Measurements from ENCODE around the gene CALD1. TPM values are rescaled to one million over a fixed set of nuclear protein-coding genes. Genes with fewer than 3 reads are reported as not detected.

The CALD1 gene
- total RNA-seq, 2 donors from 2014 or later = 10.8 to 20.0 TPM

DNA sequence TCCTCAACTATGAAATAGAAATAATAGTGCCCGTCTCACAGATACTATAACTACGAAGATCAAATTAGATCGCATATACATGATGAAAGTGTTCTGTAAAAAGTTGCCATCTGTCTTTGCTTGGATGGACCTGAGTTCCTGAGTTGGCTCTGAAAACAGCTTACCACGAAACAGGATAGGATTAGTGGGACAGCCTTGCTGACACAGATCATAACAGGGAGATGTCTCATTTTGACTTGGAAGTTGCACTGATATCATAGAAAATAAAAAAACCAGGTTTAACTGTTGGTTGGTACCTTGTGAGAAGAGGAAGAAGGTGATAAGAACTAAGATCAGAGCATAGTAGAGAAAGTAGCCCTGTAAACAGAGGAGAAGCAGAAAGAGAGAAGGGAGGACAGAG is 127.6 kb downstream of the CALD1 start:
- Mint-ChIP-seq H3K27me3 (ENCODE audit: low read depth) (no peaks in the 10 kb centered on the region), H3K4me1 (ENCODE audit: low read depth) (peaks cover 26% of the 10 kb centered on the region), H3K9me3 (peaks cover 0 to 1% of the 10 kb centered on the region in 2 donors), H3K36me3 (ENCODE audit: insufficient read depth in 2 of 2) (no peaks in the 10 kb centered on the region), H3K4me3 (peak overlapping the region; percentile 12 to 25), H3K27ac (peak overlapping the region; percentile 11)
- DNase-seq = no peak
- peak; percentile 38 to 40 for ATAC-seq (replicated peaks in 1 of 2)

GRCh38 chr7:134907639-134908038 is 128.2 kb downstream of the CALD1 start:
- H3K9me3 Mint-ChIP-seq = peaks cover 0 to 1% of the 10 kb centered on the region in 2 donors
- H3K36me3 Mint-ChIP-seq (ENCODE audit: insufficient read depth in 2 of 2) = no peaks in the 10 kb centered on the region
- peak overlapping the region in 1 of 2 donors; percentile 25 for H3K4me3 Mint-ChIP-seq
- H3K27me3 Mint-ChIP-seq (ENCODE audit: low read depth) = no peaks in the 10 kb centered on the region
- ATAC-seq (replicated peaks in 1 of 2) (no peak), DNase-seq (no peak)
- peaks cover 26% of the 10 kb centered on the region for H3K4me1 Mint-ChIP-seq (ENCODE audit: low read depth)
- H3K27ac Mint-ChIP-seq = no peak overlapping the region

GRCh38 chr7:134908289-134908688 is 128.9 kb downstream of the CALD1 start:
- H3K4me1 Mint-ChIP-seq (ENCODE audit: low read depth) = peaks cover 26% of the 10 kb centered on the region
- no peaks in the 10 kb centered on the region for H3K27me3 Mint-ChIP-seq (ENCODE audit: low read depth)
- no peaks in the 10 kb centered on the region for H3K36me3 Mint-ChIP-seq (ENCODE audit: insufficient read depth in 2 of 2)
- peaks cover 0 to 1% of the 10 kb centered on the region in 2 donors for H3K9me3 Mint-ChIP-seq
- peak; percentile 96 to 99 for ATAC-seq (replicated peaks in 1 of 2)
- no peak overlapping the region for H3K4me3 Mint-ChIP-seq
- peak in 1 of 2 donors; percentile 11 for DNase-seq
- no peak overlapping the region for H3K27ac Mint-ChIP-seq

- peaks cover 0 to 1% of the 10 kb centered on the region in 2 donors for H3K9me3 Mint-ChIP-seq
- no peaks in the 10 kb centered on the region for H3K27me3 Mint-ChIP-seq (ENCODE audit: low read depth)
- ATAC-seq (replicated peaks in 1 of 2) = no peak
- H3K36me3 Mint-ChIP-seq (ENCODE audit: insufficient read depth in 2 of 2) = no peaks in the 10 kb centered on the region
- no peak for DNase-seq
- no peak overlapping the region for H3K27ac Mint-ChIP-seq
- no peak overlapping the region for H3K4me3 Mint-ChIP-seq
- H3K4me1 Mint-ChIP-seq (ENCODE audit: low read depth) = peaks cover 26% of the 10 kb centered on the region
Observed at GRCh38 chr7:134910214-134910890, 130.9 kb downstream of the CALD1 start.

- ATAC-seq (replicated peaks in 1 of 2) (no peak), DNase-seq (no peak)
- no peaks in the 10 kb centered on the region for H3K27me3 Mint-ChIP-seq (ENCODE audit: low read depth)
- H3K9me3 Mint-ChIP-seq = peaks cover 0 to 1% of the 10 kb centered on the region in 2 donors
- H3K4me3 Mint-ChIP-seq = no peak overlapping the region
- H3K36me3 Mint-ChIP-seq (ENCODE audit: insufficient read depth in 2 of 2) = no peaks in the 10 kb centered on the region
- H3K4me1 Mint-ChIP-seq (ENCODE audit: low read depth) = peaks cover 26% of the 10 kb centered on the region
- no peak overlapping the region for H3K27ac Mint-ChIP-seq
Observed at GRCh38 chr7:134910968-134911367, 131.5 kb downstream of the CALD1 start.

DNA sequence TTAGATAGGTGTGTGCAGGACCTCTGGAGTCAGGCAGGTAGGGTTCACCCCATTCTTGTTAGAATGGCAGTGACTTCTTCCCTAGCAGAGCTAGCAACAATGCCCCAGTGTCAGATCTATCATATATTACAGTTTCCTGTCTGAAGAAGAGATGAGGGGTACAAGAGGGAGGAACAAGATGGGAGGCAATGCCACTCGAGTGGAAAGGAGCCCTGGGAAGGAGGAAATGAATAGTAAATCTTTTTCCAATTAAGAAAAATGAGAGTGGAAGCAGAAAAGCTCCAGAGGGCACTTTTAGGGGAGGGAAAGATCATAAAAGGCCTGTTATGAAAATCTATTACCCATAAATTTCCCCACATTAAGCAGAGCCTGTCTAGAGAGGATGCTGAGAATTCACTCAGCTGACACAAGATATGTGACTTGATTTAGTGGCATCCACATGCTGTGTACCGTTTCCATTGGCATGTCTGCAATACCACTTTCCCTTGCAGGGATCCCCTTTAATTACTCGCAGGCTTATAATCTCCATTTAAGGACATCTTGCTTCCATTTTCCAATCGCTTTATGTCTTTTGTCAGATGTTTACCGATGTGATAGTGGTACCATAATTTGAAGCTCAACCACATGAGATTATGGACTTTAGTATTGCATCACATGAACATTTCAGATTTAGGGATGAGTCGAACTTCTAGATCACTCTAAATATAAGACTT is 136.9 kb downstream of the CALD1 start:
- no peak for ATAC-seq (replicated peaks in 1 of 2)
- Mint-ChIP-seq H3K27me3 (ENCODE audit: low read depth) (no peaks in the 10 kb centered on the region), H3K4me1 (ENCODE audit: low read depth) (peaks cover 28% of the 10 kb centered on the region)

GRCh38 chr7:134919240-134919641 is 139.8 kb downstream of the CALD1 start:
- no peaks in the 10 kb centered on the region for H3K36me3 Mint-ChIP-seq (ENCODE audit: insufficient read depth in 2 of 2)
- H3K27me3 Mint-ChIP-seq (ENCODE audit: low read depth) = no peaks in the 10 kb centered on the region
- no peak for DNase-seq
- H3K4me1 Mint-ChIP-seq (ENCODE audit: low read depth) = peaks cover 28% of the 10 kb centered on the region
- peak; percentile 84 to 88 for ATAC-seq (replicated peaks in 1 of 2)
- no peaks in the 10 kb centered on the region for H3K9me3 Mint-ChIP-seq
- H3K27ac Mint-ChIP-seq = no peak overlapping the region
- H3K4me3 Mint-ChIP-seq = peak overlapping the region in 1 of 2 donors; percentile 20

More for the DNA sequence above, 136.9 kb downstream of the CALD1 start:
- no peaks in the 10 kb centered on the region for H3K9me3 Mint-ChIP-seq
- no peak overlapping the region for H3K4me3 Mint-ChIP-seq
- no peak for DNase-seq
- no peak overlapping the region for H3K27ac Mint-ChIP-seq
- H3K36me3 Mint-ChIP-seq (ENCODE audit: insufficient read depth in 2 of 2) = no peaks in the 10 kb centered on the region

DNA sequence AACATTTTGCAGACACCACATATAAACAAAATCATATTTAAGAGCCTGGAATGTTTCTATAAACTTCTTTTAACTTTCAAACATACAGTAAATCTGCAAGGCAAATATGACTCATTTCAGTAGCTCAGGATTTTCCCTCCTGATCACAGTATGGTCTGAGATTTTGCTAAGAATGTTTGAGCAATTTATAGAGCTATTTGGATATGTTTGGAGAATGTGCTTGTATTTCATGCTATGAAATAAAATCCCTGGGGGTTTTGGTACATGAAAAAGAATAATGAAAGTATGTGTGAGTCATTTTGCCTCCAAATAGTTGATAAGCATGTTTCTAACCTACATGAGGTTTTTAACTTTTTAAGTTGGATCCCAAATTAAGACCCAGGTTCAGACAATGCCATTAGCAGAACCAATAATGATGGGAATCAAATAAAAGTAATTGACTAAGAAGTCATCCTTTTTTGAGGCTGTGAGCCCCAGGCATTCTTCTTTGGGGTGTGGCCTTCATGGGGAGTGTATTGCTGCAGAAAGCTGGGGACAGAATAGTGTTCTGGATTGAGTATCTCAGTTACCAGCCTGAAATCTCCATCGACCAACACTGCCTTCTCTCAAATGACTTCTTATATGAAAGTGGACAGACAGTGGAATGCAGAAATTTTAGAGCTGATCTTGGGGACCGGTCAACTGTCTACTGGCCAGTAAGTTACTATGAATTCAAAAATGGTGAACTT is 140.8 kb downstream of the CALD1 start:
- DNase-seq = no peak
- peaks cover 3 to 4% of the 10 kb centered on the region in 2 donors for H3K9me3 Mint-ChIP-seq
- H3K36me3 Mint-ChIP-seq (ENCODE audit: insufficient read depth in 2 of 2) = no peaks in the 10 kb centered on the region
- peak overlapping the region in 1 of 2 donors; percentile 20 for H3K4me3 Mint-ChIP-seq
- peaks cover 28% of the 10 kb centered on the region for H3K4me1 Mint-ChIP-seq (ENCODE audit: low read depth)
- H3K27ac Mint-ChIP-seq = peak overlapping the region; percentile 37
- H3K27me3 Mint-ChIP-seq (ENCODE audit: low read depth) = no peaks in the 10 kb centered on the region
- peak; percentile 79 to 84 for ATAC-seq (replicated peaks in 1 of 2)

DNA sequence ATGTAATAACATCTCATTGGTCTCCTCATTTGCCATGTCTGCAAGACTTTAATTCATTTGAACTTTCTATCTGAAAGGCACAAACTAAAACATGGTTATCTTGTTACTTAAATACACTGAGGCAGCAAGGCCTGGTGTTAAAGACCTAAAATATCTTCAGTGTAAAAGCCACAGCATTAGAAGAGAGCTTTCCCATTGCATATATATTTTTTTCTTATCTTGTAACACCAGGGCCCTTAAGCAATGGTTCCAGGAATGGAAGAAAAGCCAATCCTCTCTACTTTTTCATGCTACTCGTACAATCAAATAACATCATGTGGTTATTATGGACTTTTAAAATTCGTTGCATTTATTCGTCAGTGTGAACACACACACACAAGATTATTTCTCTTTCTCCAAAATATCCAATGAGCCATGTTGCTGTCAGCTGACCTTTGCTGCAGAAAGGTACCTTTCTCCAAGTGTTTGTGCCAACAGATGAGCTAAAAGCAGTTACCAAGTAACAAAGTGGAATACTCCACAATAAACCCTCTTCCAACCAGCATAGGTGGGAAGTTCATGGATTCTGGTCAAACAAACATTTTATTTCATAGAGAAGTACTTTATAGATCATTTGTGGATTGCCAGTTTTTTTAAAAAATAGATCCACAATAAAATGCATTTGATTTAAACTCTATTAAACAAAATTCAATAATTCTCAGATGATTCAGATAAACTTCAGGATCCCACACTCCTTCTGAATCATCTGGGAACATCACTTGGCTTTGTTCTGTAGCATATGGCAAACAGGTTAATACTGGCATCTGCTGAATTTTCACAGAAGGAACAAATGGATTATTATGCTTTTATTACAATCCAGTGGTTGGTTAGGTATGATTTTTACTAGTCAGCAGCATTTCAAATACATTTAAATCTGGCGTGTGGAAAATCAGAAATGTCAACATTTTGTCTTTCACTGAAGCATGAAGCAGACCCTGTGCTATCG is 143.6 kb downstream of the CALD1 start:
- Mint-ChIP-seq H3K36me3 (ENCODE audit: insufficient read depth in 2 of 2) (no peaks in the 10 kb centered on the region), H3K27me3 (ENCODE audit: low read depth) (no peaks in the 10 kb centered on the region), H3K4me3 (no peak overlapping the region), H3K27ac (no peak overlapping the region), H3K4me1 (ENCODE audit: low read depth) (peaks cover 28% of the 10 kb centered on the region), H3K9me3 (peaks cover 3 to 6% of the 10 kb centered on the region in 2 donors)
- ATAC-seq (replicated peaks in 1 of 2) (no peak), DNase-seq (no peak)

GRCh38 chr7:134925766-134926165 is 146.3 kb downstream of the CALD1 start:
- Mint-ChIP-seq H3K27me3 (ENCODE audit: low read depth) (no peaks in the 10 kb centered on the region), H3K9me3 (peaks cover 3 to 6% of the 10 kb centered on the region in 2 donors)
- no peak for ATAC-seq (replicated peaks in 1 of 2)

GRCh38 chr7:134926396-134926795 is 147.0 kb downstream of the CALD1 start:
- no peak for DNase-seq
- H3K27me3 Mint-ChIP-seq (ENCODE audit: low read depth) = no peaks in the 10 kb centered on the region
- H3K4me3 Mint-ChIP-seq = no peak overlapping the region
- no peaks in the 10 kb centered on the region for H3K36me3 Mint-ChIP-seq (ENCODE audit: insufficient read depth in 2 of 2)
- no peaks in the 10 kb centered on the region for H3K4me1 Mint-ChIP-seq (ENCODE audit: low read depth)
- no peak overlapping the region for H3K27ac Mint-ChIP-seq
- H3K9me3 Mint-ChIP-seq = peaks cover 3 to 6% of the 10 kb centered on the region in 2 donors
- no peak for ATAC-seq (replicated peaks in 1 of 2)

More at GRCh38 chr7:134925766-134926165, 146.3 kb downstream of the CALD1 start:
- Mint-ChIP-seq H3K4me1 (ENCODE audit: low read depth) (peaks cover 2% of the 10 kb centered on the region), H3K27ac (no peak overlapping the region), H3K36me3 (ENCODE audit: insufficient read depth in 2 of 2) (no peaks in the 10 kb centered on the region), H3K4me3 (no peak overlapping the region)
- DNase-seq = no peak

- Mint-ChIP-seq H3K4me3 (no peak overlapping the region), H3K4me1 (ENCODE audit: low read depth) (no peaks in the 10 kb centered on the region), H3K27ac (no peak overlapping the region), H3K36me3 (ENCODE audit: insufficient read depth in 2 of 2) (no peaks in the 10 kb centered on the region), H3K9me3 (peaks cover 5 to 6% of the 10 kb centered on the region in 2 donors), H3K27me3 (ENCODE audit: low read depth) (no peaks in the 10 kb centered on the region)
- DNase-seq = no peak
- no peak for ATAC-seq (replicated peaks in 1 of 2)
Observed at GRCh38 chr7:134927076-134927475, 147.6 kb downstream of the CALD1 start.
